PC-3 (cell line): ENCODE results near the gene PHTF2. TPM values are rescaled to one million over a fixed set of nuclear protein-coding genes. Genes with fewer than 3 reads are reported as not detected.

Experiments used
- ATAC-seq: fragments of 200-7000 bp; cut with Tn5 transposase; 2 replicates; pipeline ENCODE4 v1.9.1; 2020; ENCODE audit warnings: mild to moderate bottlenecking, moderate library complexity
- BruUV-seq: library from RNA; stranded (reverse); fragments of 400-500 nt; replicated peaks from 2 replicates; lab custom pipeline; 2021; lab: Mats Ljungman, UMichigan
- CTCF ChIA-PET: fragments of 300-600 bp; sonication (Branson Sonifier 250); formaldehyde crosslinking; loops from one replicate; lab custom pipeline; 2022; ENCODE audit warnings: antibody characterized with exemption; lab: Charles Lee
- POLR2A ChIA-PET: fragments of 300-600 bp; sonication (Branson Sonifier 250); formaldehyde crosslinking; loops from one replicate; lab custom pipeline; 2022; ENCODE audit warnings: antibody characterized with exemption; ENCODE audit not compliant: unreplicated experiment; lab: Charles Lee
- DNase-seq: peaks from one replicate; pipeline ENCODE4 v3.0.0-alpha.2; 2015
- H2AFZ ChIP-seq: fragments of 300-600 bp; sonication (generic); 2 replicates; pipeline ENCODE4 v1.6.0; 2016; ENCODE audit warnings: antibody characterized with exemption, low read length
- H3F3A ChIP-seq: fragments of 300-600 bp; sonication (generic); one replicate; pipeline ENCODE4 v1.6.0; 2017; ENCODE audit warnings: antibody characterized with exemption, low read length, control low read depth, mild to moderate bottlenecking; ENCODE audit not compliant: unreplicated experiment
- H3K27ac ChIP-seq: fragments of 300-600 bp; sonication (generic); 2 replicates; pipeline ENCODE4 v1.5.1; 2016; ENCODE audit warnings: mild to moderate bottlenecking, low read length
- H3K27me3 ChIP-seq: fragments of 300-600 bp; sonication (generic); 2 replicates; pipeline ENCODE4 v1.6.1; 2016; ENCODE audit warnings: low read length, mixed read lengths
- H3K36me3 ChIP-seq: fragments of 300-600 bp; sonication (generic); 2 replicates; pipeline ENCODE4 v1.6.1; 2016; ENCODE audit warnings: low read depth, mixed run types, low read length, mixed read lengths
- H3K4me1 ChIP-seq: fragments of 300-600 bp; sonication (generic); 2 replicates; pipeline ENCODE4 v1.5.1; 2016; ENCODE audit warnings: low read length; ENCODE audit not compliant: insufficient read depth
- H3K4me2 ChIP-seq: fragments of 300-600 bp; sonication (generic); 2 replicates; pipeline ENCODE4 v1.6.0; 2016; ENCODE audit warnings: low read length
- H3K4me3 ChIP-seq: fragments of 300-600 bp; sonication (generic); 2 replicates; pipeline ENCODE4 v1.5.1; 2016; ENCODE audit warnings: mild to moderate bottlenecking, low read length, mixed read lengths
- H3K79me2 ChIP-seq: fragments of 300-600 bp; sonication (generic); 2 replicates; pipeline ENCODE4 v1.6.1; 2017; ENCODE audit warnings: low read length, mixed read lengths
- H3K9ac ChIP-seq: fragments of 300-600 bp; sonication (generic); 2 replicates; pipeline ENCODE4 v1.6.0; 2016; ENCODE audit warnings: mild to moderate bottlenecking, low read length
- H3K9me2 ChIP-seq: fragments of 300-600 bp; sonication (generic); replicated peaks from 2 replicates; pipeline ENCODE4 v1.6.1; 2016; ENCODE audit warnings: mixed run types, low read length, mixed read lengths
- H3K9me3 ChIP-seq: fragments of 300-600 bp; sonication (generic); 2 replicates; pipeline ENCODE4 v1.6.1; 2016; ENCODE audit warnings: low read length, mixed read lengths
- H4K20me1 ChIP-seq: fragments of 300-600 bp; sonication (generic); 2 replicates; pipeline ENCODE4 v1.6.1; 2016; ENCODE audit warnings: low read length, mixed read lengths
- EZH2 ChIP-seq: fragments of 300-600 bp; sonication (generic); IDR thresholded peaks from one replicate; pipeline ENCODE4 v1.6.1; 2017; ENCODE audit warnings: antibody characterized with exemption, mild to moderate bottlenecking, low read length; ENCODE audit not compliant: unreplicated experiment
- EZH2phosphoT487 ChIP-seq: fragments of 300-600 bp; sonication (generic); IDR thresholded peaks from 2 replicates; pipeline ENCODE4 v1.6.1; 2018; ENCODE audit warnings: mild to moderate bottlenecking, antibody characterized with exemption, low read length, borderline replicate concordance
- intact Hi-C: fragments of 100-400 bp; cut with micrococcal nuclease; formaldehyde crosslinking; loops from 2 replicates; pipeline ENCODE4 v1.9.0; 2023
- total RNA-seq: library from RNA; depleted of rRNA; stranded (reverse); fragments of >200 nt; gene quantifications from 2 replicates; pipeline ENCODE4 v1.2.3, GENCODE V29; 2014
- TF ChIP-seq, protein P1 (sequence below): fragments of 300-600 bp; sonication (generic); conservative IDR thresholded peaks from 2 replicates; pipeline ENCODE4 v1.5.1; 2017; ENCODE audit warnings: antibody characterized with exemption, low read depth, mild to moderate bottlenecking, low read length

Gene PHTF2
- total RNA-seq, 1 experiment from 2014 or later, result 20.4 TPM

DNA sequence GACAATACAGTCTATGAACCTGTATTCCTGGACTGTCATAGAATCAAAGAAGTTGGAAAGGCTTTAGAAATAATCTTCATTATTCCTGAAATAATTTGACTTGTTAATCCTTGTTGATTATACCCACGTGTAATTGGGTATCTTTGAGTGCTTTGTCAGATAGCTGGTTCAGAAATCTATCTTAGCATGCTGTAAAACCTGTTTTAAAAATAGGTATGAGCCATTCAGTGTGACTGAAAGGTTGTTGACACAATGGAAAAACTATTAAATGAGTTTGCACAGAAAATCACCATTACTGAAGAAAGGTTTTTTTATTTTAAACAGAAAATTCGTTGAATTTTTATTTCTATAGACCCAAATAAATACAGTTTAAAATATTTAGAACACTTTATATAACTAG, 38.7 kb downstream of the PHTF2 start:
- Histone ChIP-seq H3K79me2 (no peaks in the 10 kb centered on the region), H3K9me3 (no peaks in the 10 kb centered on the region), H3K4me3 (no peak overlapping the region), H4K20me1 (no peaks in the 10 kb centered on the region; the same call in 1 of the 2 replicates), H3K9ac (no peak overlapping the region), H3K4me2 (no peak overlapping the region), H3K9me2 (no peaks in the 10 kb centered on the region), H3K4me1 (peaks cover 13% of the 10 kb centered on the region; the same call in 1 of the 2 replicates), H3F3A (no peaks in the 10 kb centered on the region), H2AFZ (no peak overlapping the region), H3K36me3 (no peaks in the 10 kb centered on the region), H3K27me3 (no peaks in the 10 kb centered on the region), H3K27ac (no peak overlapping the region)
- DNase-seq (peak; percentile 42), ATAC-seq (no peak; the same call in 1 of the 2 replicates)
- intact Hi-C loops, result no loop called here
- no TSS peak for BruUV-seq
- TF ChIP-seq EZH2phosphoT487 (no peak), EZH2 (no peak)
- TF ChIP-seq, protein P1, sequence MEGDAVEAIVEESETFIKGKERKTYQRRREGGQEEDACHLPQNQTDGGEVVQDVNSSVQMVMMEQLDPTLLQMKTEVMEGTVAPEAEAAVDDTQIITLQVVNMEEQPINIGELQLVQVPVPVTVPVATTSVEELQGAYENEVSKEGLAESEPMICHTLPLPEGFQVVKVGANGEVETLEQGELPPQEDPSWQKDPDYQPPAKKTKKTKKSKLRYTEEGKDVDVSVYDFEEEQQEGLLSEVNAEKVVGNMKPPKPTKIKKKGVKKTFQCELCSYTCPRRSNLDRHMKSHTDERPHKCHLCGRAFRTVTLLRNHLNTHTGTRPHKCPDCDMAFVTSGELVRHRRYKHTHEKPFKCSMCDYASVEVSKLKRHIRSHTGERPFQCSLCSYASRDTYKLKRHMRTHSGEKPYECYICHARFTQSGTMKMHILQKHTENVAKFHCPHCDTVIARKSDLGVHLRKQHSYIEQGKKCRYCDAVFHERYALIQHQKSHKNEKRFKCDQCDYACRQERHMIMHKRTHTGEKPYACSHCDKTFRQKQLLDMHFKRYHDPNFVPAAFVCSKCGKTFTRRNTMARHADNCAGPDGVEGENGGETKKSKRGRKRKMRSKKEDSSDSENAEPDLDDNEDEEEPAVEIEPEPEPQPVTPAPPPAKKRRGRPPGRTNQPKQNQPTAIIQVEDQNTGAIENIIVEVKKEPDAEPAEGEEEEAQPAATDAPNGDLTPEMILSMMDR, result no peak
- CTCF ChIA-PET, result no interaction called here
- POLR2A ChIA-PET, result no interaction called here

DNA sequence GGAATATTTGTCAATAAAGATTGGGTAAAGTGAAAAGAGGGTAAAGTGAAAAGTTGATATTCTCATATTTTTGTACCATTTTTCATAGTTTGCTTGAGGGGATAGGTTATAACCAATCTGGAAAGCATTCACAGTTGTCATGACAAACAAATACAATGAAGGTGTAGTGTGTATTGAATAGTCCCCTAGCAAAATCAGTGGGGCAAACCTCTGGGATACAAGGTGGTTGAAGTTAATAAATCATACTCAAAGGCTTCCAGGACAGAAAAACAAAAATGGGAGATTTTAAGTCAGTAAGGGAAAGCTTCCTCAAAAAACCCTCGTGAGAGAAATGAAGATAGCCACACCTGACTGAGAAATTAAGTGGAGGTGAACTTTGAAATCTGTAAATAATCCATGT, 39.4 kb downstream of the PHTF2 start:
- Histone ChIP-seq H3F3A (no peaks in the 10 kb centered on the region), H3K36me3 (no peaks in the 10 kb centered on the region), H3K9me2 (no peaks in the 10 kb centered on the region), H3K4me1 (peaks cover 13% of the 10 kb centered on the region; the same call in 1 of the 2 replicates), H3K27ac (no peak overlapping the region), H3K4me3 (no peak overlapping the region), H2AFZ (no peak overlapping the region), H4K20me1 (no peaks in the 10 kb centered on the region; the same call in 1 of the 2 replicates), H3K9ac (no peak overlapping the region), H3K4me2 (no peak overlapping the region), H3K9me3 (no peaks in the 10 kb centered on the region), H3K79me2 (no peaks in the 10 kb centered on the region), H3K27me3 (no peaks in the 10 kb centered on the region)
- CTCF ChIA-PET, result no interaction called here
- no TSS peak for BruUV-seq
- POLR2A ChIA-PET, result no interaction called here
- TF ChIP-seq EZH2 (no peak), EZH2phosphoT487 (no peak)
- TF ChIP-seq, protein P1, result no peak
- DNase-seq (no peak), ATAC-seq (no peak)
- intact Hi-C loops, result no loop called here

GRCh38 chr7:77838929-77839491, 40.4 kb downstream of the PHTF2 start:
- no peaks in the 10 kb centered on the region for H3K27me3 ChIP-seq
- no peak overlapping the region for H3K4me3 ChIP-seq
- no peaks in the 10 kb centered on the region for H3K79me2 ChIP-seq
- H3K27ac ChIP-seq, result no peak overlapping the region
- no peak for DNase-seq
- H3K9ac ChIP-seq, result no peak overlapping the region
- intact Hi-C loops, result no loop called here
- H3K36me3 ChIP-seq, result no peaks in the 10 kb centered on the region
- no peak overlapping the region for H2AFZ ChIP-seq
- no peaks in the 10 kb centered on the region for H3F3A ChIP-seq
- no peaks in the 10 kb centered on the region for H3K9me3 ChIP-seq
- TF ChIP-seq, protein P1, result no peak
- TF ChIP-seq EZH2phosphoT487 (no peak), EZH2 (no peak)
- CTCF ChIA-PET, result no interaction called here
- POLR2A ChIA-PET, result no interaction called here
- no peak overlapping the region for H3K4me2 ChIP-seq
- BruUV-seq, result no TSS peak
- no peaks in the 10 kb centered on the region for H3K9me2 ChIP-seq
- ATAC-seq, result no peak
- peaks cover 13% of the 10 kb centered on the region; the same call in 1 of the 2 replicates for H3K4me1 ChIP-seq
- H4K20me1 ChIP-seq, result no peaks in the 10 kb centered on the region; the same call in 1 of the 2 replicates
